HCT116 (cell line): ENCODE measurements around the gene FAM222B. TPM values are rescaled to one million over a fixed set of nuclear protein-coding genes. Genes with fewer than 3 reads are reported as not detected.

Experiments used
- ATAC-seq: fragments of 200-7000 bp; cut with Tn5 transposase; 2 replicates; pipeline ENCODE4 v1.9.1; 2020; ENCODE audit warnings: mild to moderate bottlenecking, moderate library complexity
- BruUV-seq: library from RNA; stranded (reverse); fragments of 400-500 nt; replicated peaks from 2 replicates; lab custom pipeline; 2021; lab: Mats Ljungman, UMichigan
- CTCF ChIA-PET: fragments of 300-600 bp; sonication (Branson Sonifier 250); formaldehyde crosslinking; loops from one replicate; lab custom pipeline; 2021; ENCODE audit warnings: antibody characterized with exemption; lab: Charles Lee
- POLR2A ChIA-PET: fragments of 300-600, 350-600 bp; sonication (Branson Sonifier 250); formaldehyde crosslinking; loops from one replicate; lab custom pipeline; 2021; ENCODE audit warnings: antibody characterized with exemption; lab: Charles Lee
- RAD21 ChIA-PET, 2 experiments: fragments of 300-600 bp; sonication (Branson Sonifier 250); formaldehyde crosslinking; loops; one replicate each; lab custom pipeline; 2023; ENCODE audit warnings: low total read pairs in 2 of 2; ENCODE audit not compliant: uncharacterized antibody in 2 of 2, unreplicated experiment in 2 of 2, low non-redundant PET in 1 of 2; lab: Charles Lee
- DNase-seq: peaks from one replicate; pipeline ENCODE4 v3.0.0-alpha.2; 2010; ENCODE audit warnings: low read depth, low spot score
- H2AFZ ChIP-seq: fragments of 200-600 bp; shearing (Covaris generic), sonication (generic); 2 replicates; pipeline ENCODE4 v1.6.1; 2017; ENCODE audit warnings: low read depth, mixed run types, mixed read lengths, antibody characterized with exemption, low read length; ENCODE audit not compliant: poor library complexity, severe bottlenecking
- H3K27ac ChIP-seq: 2 replicates; pipeline ENCODE4 v1.5.1; 2012; ENCODE audit warnings: low read depth, low read length
- H3K27me3 ChIP-seq: fragments of 200-600 bp; sonication (generic); 2 replicates; pipeline ENCODE4 v1.6.1; 2016; ENCODE audit warnings: mixed run types, low read length, mixed read lengths; ENCODE audit not compliant: insufficient read depth
- H3K36me3 ChIP-seq, 2 experiments: fragments of 200-500 bp in 1 of 2; fragments of 200-600 bp in 1 of 2; sonication (Bioruptor generic) in 1 of 2; sonication (generic) in 1 of 2; 2 replicates each; pipeline versions ENCODE4 v1.5.1 to v1.6.1; 2014 to 2016; ENCODE audit warnings: low read length in 2 of 2, inconsistent platforms in 1 of 2, mixed read lengths in 1 of 2, mixed run types in 1 of 2; ENCODE audit not compliant: insufficient read depth in 2 of 2, control insufficient read depth in 1 of 2
- H3K4me1 ChIP-seq, 2 experiments: fragments of 200-600 bp in 1 of 2; sonication (generic) in 1 of 2; 2 replicates each; pipeline versions ENCODE4 v1.5.1 to v1.6.1; 2012 to 2017; ENCODE audit warnings: low read length in 2 of 2, inconsistent platforms in 1 of 2, mild to moderate bottlenecking in 1 of 2, mixed read lengths in 1 of 2, mixed run types in 1 of 2, moderate library complexity in 1 of 2; ENCODE audit not compliant: insufficient read depth in 2 of 2, control insufficient read depth in 1 of 2
- H3K4me2 ChIP-seq: fragments of 200-600 bp; sonication (generic); 2 replicates; pipeline ENCODE4 v1.6.1; 2017; ENCODE audit warnings: mixed run types, low read length, mixed read lengths
- H3K4me3 ChIP-seq, 2 experiments: fragments of 200-600 bp in 1 of 2; sonication (generic) in 1 of 2; replicated peaks in 1 of 2; 2 replicates each; pipeline ENCODE4 v1.5.1; 2011 to 2016; ENCODE audit warnings: low read length in 2 of 2, control low read depth in 1 of 2, low read depth in 1 of 2, mild to moderate bottlenecking in 1 of 2, mixed read lengths in 1 of 2, mixed run types in 1 of 2
- H3K79me2 ChIP-seq: fragments of 200-600 bp; sonication (generic); 2 replicates; pipeline ENCODE4 v1.6.1; 2017; ENCODE audit warnings: mild to moderate bottlenecking, mixed run types, low read length, moderate library complexity, mixed read lengths; ENCODE audit not compliant: insufficient read depth
- H3K9ac ChIP-seq: fragments of 200-600 bp; sonication (generic); 2 replicates; pipeline ENCODE4 v1.6.1; 2016; ENCODE audit warnings: low read length, mixed read lengths
- H3K9me2 ChIP-seq: fragments of 200-600 bp; sonication (generic), shearing (Covaris generic); 2 replicates; pipeline ENCODE4 v1.6.1; 2017; ENCODE audit warnings: mixed run types, mild to moderate bottlenecking, moderate library complexity; ENCODE audit not compliant: insufficient read depth
- H3K9me3 ChIP-seq, 2 experiments: fragments of 200-500 bp in 1 of 2; fragments of 200-600 bp in 1 of 2; sonication (Bioruptor generic) in 1 of 2; sonication (generic) in 1 of 2; 2 replicates each; pipeline ENCODE4 v1.6.1; 2014 to 2017; ENCODE audit warnings: low read length in 2 of 2, mixed read lengths in 2 of 2, inconsistent platforms in 1 of 2, low read depth in 1 of 2, mild to moderate bottlenecking in 1 of 2, mixed run types in 1 of 2, moderate library complexity in 1 of 2; ENCODE audit not compliant: control insufficient read depth in 1 of 2, insufficient read depth in 1 of 2
- H4K20me1 ChIP-seq: fragments of 200-600 bp; sonication (generic), shearing (Covaris generic); 2 replicates; pipeline ENCODE4 v1.6.1; 2017; ENCODE audit warnings: mixed run types, mild to moderate bottlenecking, moderate library complexity; ENCODE audit not compliant: insufficient read depth
- EGR1 ChIP-seq: IDR thresholded peaks from 2 replicates; pipeline ENCODE4 v1.6.1; 2012; ENCODE audit warnings: low read depth
- ELF1 ChIP-seq: IDR thresholded peaks from 2 replicates; pipeline ENCODE4 v1.6.1; 2012; ENCODE audit warnings: low read depth, borderline replicate concordance
- EZH2 ChIP-seq: fragments of 200-600 bp; sonication (generic); IDR thresholded peaks from 2 replicates; pipeline ENCODE4 v1.6.1; 2017; ENCODE audit warnings: antibody characterized with exemption, mixed run types
- EZH2phosphoT487 ChIP-seq: fragments of 200-600 bp; IDR thresholded peaks from 2 replicates; pipeline ENCODE4 v1.6.1; 2018; ENCODE audit warnings: antibody characterized with exemption, borderline replicate concordance
- FOSL1 ChIP-seq: IDR thresholded peaks from 2 replicates; pipeline ENCODE4 v1.6.1; 2012; ENCODE audit warnings: low read depth
- POLR2AphosphoS5 ChIP-seq: IDR thresholded peaks from 2 replicates; pipeline ENCODE4 v1.6.1; 2011; ENCODE audit warnings: mild to moderate bottlenecking, low read depth, low read length, moderate library complexity
- RAD21 ChIP-seq: IDR thresholded peaks from 2 replicates; pipeline ENCODE4 v1.6.1; 2012; ENCODE audit warnings: low read depth, mild to moderate bottlenecking
- SIN3A ChIP-seq: IDR thresholded peaks from 2 replicates; pipeline ENCODE4 v1.6.1; 2012; ENCODE audit warnings: low read depth
- SP1 ChIP-seq: IDR thresholded peaks from 2 replicates; pipeline ENCODE4 v1.6.1; 2012; ENCODE audit warnings: low read depth
- ZNF274 ChIP-seq: fragments of 200-500 bp; sonication (Bioruptor generic); IDR thresholded peaks from 2 replicates; pipeline ENCODE4 v1.6.1; 2014; ENCODE audit warnings: mild to moderate bottlenecking, low read depth, low read length, inconsistent platforms
- intact Hi-C: fragments of 100-400 bp; cut with micrococcal nuclease; formaldehyde crosslinking; loops from 2 replicates; pipeline ENCODE4 v1.10.0; 2022
- total RNA-seq: library from RNA; stranded (reverse); gene quantifications from one replicate; pipeline ENCODE4 v1.2.1, GENCODE V29; 2021; ENCODE audit not compliant: unreplicated experiment
- TF ChIP-seq, protein P1 (sequence below), 3 experiments: fragments of 200-600 bp in 1 of 3; sonication (generic) in 1 of 3; IDR thresholded peaks in 2 of 3; conservative IDR thresholded peaks in 1 of 3; 2 replicates each; pipeline ENCODE4 v1.5.1; 2012 to 2017; ENCODE audit warnings: low read depth in 2 of 3, low read length in 2 of 3, antibody characterized with exemption in 1 of 3, borderline replicate concordance in 1 of 3, control low read depth in 1 of 3, mild to moderate bottlenecking in 1 of 3, mixed read lengths in 1 of 3, mixed run types in 1 of 3, moderate library complexity in 1 of 3; ENCODE audit not compliant: insufficient read depth in 1 of 3
- TF ChIP-seq, protein P2 (sequence below): IDR thresholded peaks from 2 replicates; pipeline ENCODE4 v1.6.1; 2012
- TF ChIP-seq, protein P3 (sequence below): IDR thresholded peaks from 2 replicates; pipeline ENCODE4 v1.6.1; 2012

The FAM222B gene
- total RNA-seq, 1 experiment from 2014 or later: 22.7 TPM

DNA sequence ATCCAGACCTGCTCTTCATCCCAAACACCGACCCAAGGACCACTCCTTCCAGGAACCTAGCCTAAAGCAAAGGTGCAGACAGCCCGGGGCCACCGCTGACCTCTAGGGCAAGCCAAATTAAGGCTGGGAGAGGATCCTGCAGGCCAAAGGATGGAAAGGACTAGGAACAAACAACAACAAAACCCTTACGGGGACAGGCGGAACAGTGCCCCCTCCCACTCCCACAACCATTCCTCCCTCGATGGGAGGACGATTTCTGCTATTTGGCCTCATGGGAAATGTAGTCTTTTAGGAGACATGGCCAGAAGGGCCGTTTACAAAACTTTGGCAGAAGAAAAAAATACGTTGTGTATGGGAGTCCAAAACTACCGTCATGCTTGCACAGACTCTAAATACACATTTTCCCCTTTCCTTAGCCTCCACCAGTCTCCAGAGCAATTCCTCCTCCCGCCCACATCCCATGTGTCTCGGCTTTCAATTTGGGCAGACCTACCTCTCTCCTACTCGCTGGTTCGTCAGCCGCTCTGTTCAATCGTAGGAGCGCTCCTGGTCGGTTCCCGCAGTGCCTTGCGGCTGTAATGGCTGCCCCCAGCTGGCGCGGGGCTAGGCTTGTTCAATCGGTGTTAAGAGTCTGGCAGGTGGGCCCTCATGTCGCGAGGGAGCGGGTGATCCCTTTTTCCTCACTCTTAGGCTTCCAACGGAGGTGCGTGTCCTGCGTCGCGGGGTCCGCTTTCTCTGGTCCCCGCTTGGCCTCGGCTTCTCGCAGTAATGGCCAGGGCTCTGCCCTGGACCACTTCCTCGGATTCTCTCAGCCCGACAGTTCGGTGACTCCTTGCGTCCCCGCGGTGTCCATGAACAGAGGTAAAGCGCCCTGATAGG is 12.1 kb upstream of the FAM222B start, which contains the start of gene ERAL1 (continued):
- no peak for TF ChIP-seq FOSL1
- TF ChIP-seq ELF1: peak; percentile 15; the same call in 1 of the 2 replicates
- TF ChIP-seq, protein P1, sequence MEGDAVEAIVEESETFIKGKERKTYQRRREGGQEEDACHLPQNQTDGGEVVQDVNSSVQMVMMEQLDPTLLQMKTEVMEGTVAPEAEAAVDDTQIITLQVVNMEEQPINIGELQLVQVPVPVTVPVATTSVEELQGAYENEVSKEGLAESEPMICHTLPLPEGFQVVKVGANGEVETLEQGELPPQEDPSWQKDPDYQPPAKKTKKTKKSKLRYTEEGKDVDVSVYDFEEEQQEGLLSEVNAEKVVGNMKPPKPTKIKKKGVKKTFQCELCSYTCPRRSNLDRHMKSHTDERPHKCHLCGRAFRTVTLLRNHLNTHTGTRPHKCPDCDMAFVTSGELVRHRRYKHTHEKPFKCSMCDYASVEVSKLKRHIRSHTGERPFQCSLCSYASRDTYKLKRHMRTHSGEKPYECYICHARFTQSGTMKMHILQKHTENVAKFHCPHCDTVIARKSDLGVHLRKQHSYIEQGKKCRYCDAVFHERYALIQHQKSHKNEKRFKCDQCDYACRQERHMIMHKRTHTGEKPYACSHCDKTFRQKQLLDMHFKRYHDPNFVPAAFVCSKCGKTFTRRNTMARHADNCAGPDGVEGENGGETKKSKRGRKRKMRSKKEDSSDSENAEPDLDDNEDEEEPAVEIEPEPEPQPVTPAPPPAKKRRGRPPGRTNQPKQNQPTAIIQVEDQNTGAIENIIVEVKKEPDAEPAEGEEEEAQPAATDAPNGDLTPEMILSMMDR (IDR thresholded peaks at IDR 0.05 in 2 of 3, conservative IDR thresholded peaks at IDR 0.05 in 1 of 3; ENCODE audit: borderline replicate concordance in 1 of 3, insufficient read depth in 1 of 3, low read depth in 2 of 3, low read length in 2 of 3): no peak
- TF ChIP-seq, protein P2, sequence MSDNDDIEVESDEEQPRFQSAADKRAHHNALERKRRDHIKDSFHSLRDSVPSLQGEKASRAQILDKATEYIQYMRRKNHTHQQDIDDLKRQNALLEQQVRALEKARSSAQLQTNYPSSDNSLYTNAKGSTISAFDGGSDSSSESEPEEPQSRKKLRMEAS: peak; percentile 86
- TF ChIP-seq EGR1: peak; percentile 52; the same call in 1 of the 2 replicates
- TF ChIP-seq EZH2phosphoT487: no peak
- TF ChIP-seq, protein P3, sequence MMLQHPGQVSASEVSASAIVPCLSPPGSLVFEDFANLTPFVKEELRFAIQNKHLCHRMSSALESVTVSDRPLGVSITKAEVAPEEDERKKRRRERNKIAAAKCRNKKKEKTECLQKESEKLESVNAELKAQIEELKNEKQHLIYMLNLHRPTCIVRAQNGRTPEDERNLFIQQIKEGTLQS: no peak
- no peak for TF ChIP-seq EZH2
- no peak for TF ChIP-seq ZNF274
- TF ChIP-seq POLR2AphosphoS5: peak; percentile 92
- peak; percentile 84 for TF ChIP-seq SP1

DNA sequence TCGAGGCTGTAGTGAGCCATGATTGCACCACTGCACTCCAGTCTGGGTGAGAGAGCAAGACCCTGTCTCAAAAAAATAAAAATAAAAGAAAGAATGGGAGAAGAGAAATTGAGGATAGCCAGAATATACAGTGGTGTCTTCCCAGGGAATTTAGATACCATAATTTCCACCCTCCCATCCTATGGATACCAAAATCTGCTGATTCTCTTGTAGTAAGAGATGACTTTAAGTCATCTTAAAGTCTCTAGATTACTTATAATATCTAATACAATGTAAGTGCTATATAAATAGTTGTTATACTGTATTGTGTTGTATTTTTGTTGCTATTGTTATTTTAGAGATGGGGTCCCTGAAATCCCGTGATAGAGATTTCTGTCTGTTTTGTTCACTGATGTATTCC is 10.7 kb upstream of the FAM222B start:
- Histone ChIP-seq H4K20me1 (no peaks in the 10 kb centered on the region), H3K27me3 (no peaks in the 10 kb centered on the region), H3K79me2 (peaks cover 16% of the 10 kb centered on the region), H3K4me2 (no peak overlapping the region), H3K27ac (no peak overlapping the region), H3K4me1 (peaks cover 7 to 16% of the 10 kb centered on the region in 2 experiments; a peak in 3 of 4 replicates), H3K9ac (no peak overlapping the region), H3K4me3 (no peak overlapping the region), H2AFZ (no peak overlapping the region), H3K9me2 (no peaks in the 10 kb centered on the region), H3K9me3 (no peaks in the 10 kb centered on the region), H3K36me3 (peaks cover 2 to 5% of the 10 kb centered on the region in 2 experiments; a peak in 2 of 4 replicates)
- intact Hi-C loops: no loop called here
- DNase-seq (no peak), ATAC-seq (no peak)
- TF ChIP-seq SIN3A (no peak), EGR1 (no peak), RAD21 (no peak)
- no TSS peak for BruUV-seq
- ChIA-PET POLR2A (no interaction called here), CTCF (no interaction called here), RAD21 (no interaction called here)
